Activated naive CD8-positive, alpha-beta T cell (primary cell): ENCODE results near the gene GAL3ST3.

ENCODE experiments used
- H3K27ac Mint-ChIP-seq: one replicate; pipeline ENCODE4 v1.8.0; 2021; ENCODE audit warnings: mixed read lengths
- H3K27me3 Mint-ChIP-seq: one replicate; pipeline ENCODE4 v1.8.0; 2021; ENCODE audit warnings: mixed read lengths
- H3K36me3 Mint-ChIP-seq: one replicate; pipeline ENCODE4 v1.8.0; 2021; ENCODE audit warnings: mixed read lengths
- H3K4me1 Mint-ChIP-seq: one replicate; pipeline ENCODE4 v1.8.0; 2021; ENCODE audit warnings: low read depth, mixed read lengths
- H3K4me3 Mint-ChIP-seq: one replicate; pipeline ENCODE4 v1.8.0; 2021; ENCODE audit warnings: mild to moderate bottlenecking, mixed read lengths
- H3K9me3 Mint-ChIP-seq: one replicate; pipeline ENCODE4 v1.8.0; 2021; ENCODE audit warnings: low read depth, mixed read lengths

Gene GAL3ST3

GRCh38 chr11:66006134-66006890 is 42.6 kb downstream of the GAL3ST3 start:
- Mint-ChIP-seq H3K36me3 (peaks cover 2% of the 10 kb centered on the region), H3K4me3 (no peak overlapping the region), H3K4me1 (peaks cover 21% of the 10 kb centered on the region), H3K27me3 (no peaks in the 10 kb centered on the region), H3K9me3 (no peaks in the 10 kb centered on the region), H3K27ac (no peak overlapping the region)

- Mint-ChIP-seq H3K27me3 (no peaks in the 10 kb centered on the region), H3K4me3 (peak overlapping the region; percentile 59), H3K9me3 (no peaks in the 10 kb centered on the region), H3K36me3 (peaks cover 7% of the 10 kb centered on the region), H3K4me1 (peaks cover 32% of the 10 kb centered on the region), H3K27ac (peak overlapping the region; percentile 22)
Observed at GRCh38 chr11:66004186-66004585, 44.8 kb downstream of the GAL3ST3 start.

GRCh38 chr11:66003291-66003690 is 45.7 kb downstream of the GAL3ST3 start:
- Mint-ChIP-seq H3K27me3 (no peaks in the 10 kb centered on the region), H3K4me1 (peaks cover 34% of the 10 kb centered on the region), H3K4me3 (peak overlapping the region; percentile 99), H3K9me3 (no peaks in the 10 kb centered on the region), H3K36me3 (peaks cover 7% of the 10 kb centered on the region), H3K27ac (peak overlapping the region; percentile 90)

- peaks cover 7% of the 10 kb centered on the region for H3K36me3 Mint-ChIP-seq
- peak overlapping the region; percentile 99 for H3K4me3 Mint-ChIP-seq
- H3K27me3 Mint-ChIP-seq: no peaks in the 10 kb centered on the region
- no peaks in the 10 kb centered on the region for H3K9me3 Mint-ChIP-seq
- peak overlapping the region; percentile 99 for H3K27ac Mint-ChIP-seq
- peaks cover 32% of the 10 kb centered on the region for H3K4me1 Mint-ChIP-seq
Observed at GRCh38 chr11:66002648-66003225, 46.2 kb downstream of the GAL3ST3 start.

- Mint-ChIP-seq H3K27me3 (no peaks in the 10 kb centered on the region), H3K27ac (peak within 1 kb of the TSS; percentile 99), H3K9me3 (no peaks in the 10 kb centered on the region), H3K4me3 (peak within 1 kb of the TSS; percentile 99), H3K36me3 (peaks cover 10% of the 10 kb centered on the region), H3K4me1 (peaks cover 37% of the 10 kb centered on the region)
Observed at GRCh38 chr11:66001942-66002647, 46.9 kb downstream of the GAL3ST3 start, which contains the start of the genes BANF1 and EIF1AD. TSS of gene BANF1 (plus strand) at chr11:66002503. CDS start at chr11:66003251, 748 bp downstream. TSS of gene EIF1AD (minus strand) at chr11:66002157. CDS start at chr11:66000389, 1,768 bp downstream.

GRCh38 chr11:65997286-65997685 is 51.7 kb downstream of the GAL3ST3 start:
- peaks cover 8% of the 10 kb centered on the region for H3K36me3 Mint-ChIP-seq

GRCh38 chr11:65992056-65992455 is 56.9 kb downstream of the GAL3ST3 start:
- Mint-ChIP-seq H3K9me3 (no peaks in the 10 kb centered on the region), H3K27ac (no peak overlapping the region), H3K27me3 (no peaks in the 10 kb centered on the region), H3K4me1 (peaks cover 7% of the 10 kb centered on the region), H3K36me3 (no peaks in the 10 kb centered on the region), H3K4me3 (no peak overlapping the region)

More at GRCh38 chr11:65997286-65997685, 51.7 kb downstream of the GAL3ST3 start:
- peaks cover 26% of the 10 kb centered on the region for H3K4me1 Mint-ChIP-seq
- peak overlapping the region; percentile 24 for H3K27ac Mint-ChIP-seq
- H3K27me3 Mint-ChIP-seq: no peaks in the 10 kb centered on the region
- no peak overlapping the region for H3K4me3 Mint-ChIP-seq
- H3K9me3 Mint-ChIP-seq: no peaks in the 10 kb centered on the region
